ENCODE measurements around the gene HECW1.

HECW1 gene

GRCh38 chr7:43232366-43232765 is 119.9 kb downstream of the HECW1 start:
- TF ChIP-seq CTCF (conservative IDR thresholded peaks at IDR 0.05; ENCODE audit: low read depth, low read length) = no peak
- no peak for DNase-seq (ENCODE audit: low read depth)
- H3K4me3 ChIP-seq (ENCODE audit: low read length) = no peak overlapping the region

- TF ChIP-seq CTCF (conservative IDR thresholded peaks at IDR 0.05; ENCODE audit: low read depth, low read length) = no peak
- no peak for DNase-seq (ENCODE audit: low read depth)
- H3K4me3 ChIP-seq (ENCODE audit: low read length) = no peak overlapping the region
These were observed 121.6 kb downstream of the HECW1 start for GRCh38 chr7:43234073-43234472.

GRCh38 chr7:43234968-43235367 is 122.5 kb downstream of the HECW1 start:
- H3K4me3 ChIP-seq (ENCODE audit: low read length) = no peak overlapping the region
- no peak for DNase-seq (ENCODE audit: low read depth)
- TF ChIP-seq CTCF (conservative IDR thresholded peaks at IDR 0.05; ENCODE audit: low read depth, low read length) = no peak

GRCh38 chr7:43240565-43240964 is 128.1 kb downstream of the HECW1 start:
- H3K4me3 ChIP-seq (ENCODE audit: low read length) = no peak overlapping the region
- no peak for TF ChIP-seq CTCF (conservative IDR thresholded peaks at IDR 0.05; ENCODE audit: low read depth, low read length)
- DNase-seq (ENCODE audit: low read depth) = no peak

- no peak for DNase-seq (ENCODE audit: low read depth)
- no peak for TF ChIP-seq CTCF (conservative IDR thresholded peaks at IDR 0.05; ENCODE audit: low read depth, low read length)
- no peak overlapping the region for H3K4me3 ChIP-seq (ENCODE audit: low read length)
These were observed 130.3 kb downstream of the HECW1 start for GRCh38 chr7:43242628-43243255.

GRCh38 chr7:43244232-43244631 is 131.8 kb downstream of the HECW1 start:
- no peak overlapping the region for H3K4me3 ChIP-seq (ENCODE audit: low read length)
- TF ChIP-seq CTCF (conservative IDR thresholded peaks at IDR 0.05; ENCODE audit: low read depth, low read length) = no peak
- no peak for DNase-seq (ENCODE audit: low read depth)

- DNase-seq (ENCODE audit: low read depth) = no peak
- TF ChIP-seq CTCF (conservative IDR thresholded peaks at IDR 0.05; ENCODE audit: low read depth, low read length) = no peak
- H3K4me3 ChIP-seq (ENCODE audit: low read length) = no peak overlapping the region
These were observed 132.3 kb downstream of the HECW1 start for GRCh38 chr7:43244784-43245183.

Data from retinal pigment epithelial cell (primary cell).